ENCODE results near the gene RBM19.

Gene RBM19

GRCh38 chr12:113862590-113863454 is 103.3 kb downstream of the RBM19 start:
- no peak for TF ChIP-seq CTCF (IDR thresholded peaks at IDR 0.05; ENCODE audit: poor library complexity, severe bottlenecking)
- ATAC-seq (ENCODE audit: low read depth), result no peak
- no peaks in the 10 kb centered on the region for H3K9me3 ChIP-seq (ENCODE audit: severe bottlenecking)
- no peaks in the 10 kb centered on the region for H3K27me3 ChIP-seq (ENCODE audit: insufficient read depth, poor library complexity, severe bottlenecking)
- no peak overlapping the region for H3K27ac ChIP-seq (ENCODE audit: poor library complexity, severe bottlenecking)
- DNase-seq (ENCODE audit: low spot score), result no peak
- H3K36me3 ChIP-seq (ENCODE audit: low read depth), result no peaks in the 10 kb centered on the region
- H3K4me3 ChIP-seq (ENCODE audit: severe bottlenecking), result no peak overlapping the region
- peaks cover 2% of the 10 kb centered on the region for H3K4me1 ChIP-seq (ENCODE audit: insufficient read depth, poor library complexity, severe bottlenecking)

GRCh38 chr12:113861708-113862312 is 104.3 kb downstream of the RBM19 start:
- Histone ChIP-seq H3K4me3 (ENCODE audit: severe bottlenecking) (no peak overlapping the region), H3K36me3 (ENCODE audit: low read depth) (no peaks in the 10 kb centered on the region; the same call in 1 of the 2 replicates), H3K27ac (ENCODE audit: poor library complexity, severe bottlenecking) (no peak overlapping the region), H3K27me3 (ENCODE audit: insufficient read depth, poor library complexity, severe bottlenecking) (no peaks in the 10 kb centered on the region), H3K9me3 (ENCODE audit: severe bottlenecking) (no peaks in the 10 kb centered on the region), H3K4me1 (ENCODE audit: insufficient read depth, poor library complexity, severe bottlenecking) (peaks cover 2% of the 10 kb centered on the region)
- ATAC-seq (ENCODE audit: low read depth) (no peak), DNase-seq (ENCODE audit: low spot score) (no peak)
- no peak for TF ChIP-seq CTCF (IDR thresholded peaks at IDR 0.05; ENCODE audit: poor library complexity, severe bottlenecking)

GRCh38 chr12:113860950-113861349 is 105.2 kb downstream of the RBM19 start:
- Histone ChIP-seq H3K27me3 (ENCODE audit: insufficient read depth, poor library complexity, severe bottlenecking) (no peaks in the 10 kb centered on the region), H3K4me3 (ENCODE audit: severe bottlenecking) (no peak overlapping the region), H3K36me3 (ENCODE audit: low read depth) (no peaks in the 10 kb centered on the region; the same call in 1 of the 2 replicates), H3K4me1 (ENCODE audit: insufficient read depth, poor library complexity, severe bottlenecking) (peaks cover 2% of the 10 kb centered on the region), H3K9me3 (ENCODE audit: severe bottlenecking) (no peaks in the 10 kb centered on the region), H3K27ac (ENCODE audit: poor library complexity, severe bottlenecking) (no peak overlapping the region)
- DNase-seq (ENCODE audit: low spot score) (no peak), ATAC-seq (ENCODE audit: low read depth) (peak; percentile 92)
- TF ChIP-seq CTCF (IDR thresholded peaks at IDR 0.05; ENCODE audit: poor library complexity, severe bottlenecking), result no peak

- TF ChIP-seq CTCF (IDR thresholded peaks at IDR 0.05; ENCODE audit: poor library complexity, severe bottlenecking), result no peak
Measured at GRCh38 chr12:113860059-113860820, 105.9 kb downstream of the RBM19 start.

More at GRCh38 chr12:113860059-113860820, 105.9 kb downstream of the RBM19 start:
- no peak for DNase-seq (ENCODE audit: low spot score)
- ATAC-seq (ENCODE audit: low read depth), result no peak
- no peaks in the 10 kb centered on the region for H3K27me3 ChIP-seq (ENCODE audit: insufficient read depth, poor library complexity, severe bottlenecking)
- H3K4me1 ChIP-seq (ENCODE audit: insufficient read depth, poor library complexity, severe bottlenecking), result peaks cover 2% of the 10 kb centered on the region
- H3K4me3 ChIP-seq (ENCODE audit: severe bottlenecking), result no peak overlapping the region
- H3K9me3 ChIP-seq (ENCODE audit: severe bottlenecking), result no peaks in the 10 kb centered on the region
- H3K36me3 ChIP-seq (ENCODE audit: low read depth), result no peaks in the 10 kb centered on the region; the same call in 1 of the 2 replicates
- H3K27ac ChIP-seq (ENCODE audit: poor library complexity, severe bottlenecking), result no peak overlapping the region

Data from RWPE2 (cell line).